Measurements from ENCODE around the gene PIK3CB.

The PIK3CB gene

DNA sequence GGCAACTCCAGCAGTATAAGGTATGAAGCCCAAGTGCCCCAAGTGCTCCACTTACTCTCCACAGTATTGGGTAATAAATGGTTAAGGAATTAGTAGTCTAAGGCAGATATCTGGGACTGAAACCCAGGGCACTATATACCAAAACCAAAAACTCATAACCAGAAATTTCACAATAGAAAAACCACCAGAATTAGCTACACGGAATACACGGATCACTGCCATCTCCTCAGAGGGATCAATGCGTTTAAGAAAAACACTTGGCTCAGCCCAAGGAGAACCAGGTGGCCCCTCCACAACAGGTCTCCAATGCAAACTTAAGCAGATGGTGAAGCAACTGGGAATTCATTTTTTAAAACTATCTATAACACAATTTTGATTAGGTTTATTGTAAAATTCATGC lies 142.6 kb downstream of the PIK3CB start:
- H3K4me2 ChIP-seq (ENCODE audit: insufficient read depth, low read length, poor library complexity, severe bottlenecking) = no peak overlapping the region
- H3K79me1 ChIP-seq (ENCODE audit: low read depth, low read length) = peaks cover 2% of the 10 kb centered on the region
- no peak overlapping the region for H2AFZ ChIP-seq (ENCODE audit: low read length)
- H2BK5ac ChIP-seq (ENCODE audit: low read length) = no peak overlapping the region
- H3K9ac ChIP-seq (ENCODE audit: low read depth, low read length, poor library complexity) = no peak overlapping the region
- no peak overlapping the region for H4K91ac ChIP-seq (ENCODE audit: low read depth, low read length, poor library complexity)
- H2BK120ac ChIP-seq (ENCODE audit: low read depth, low read length) = no peak overlapping the region
- no peaks in the 10 kb centered on the region for H3K9me3 ChIP-seq (replicated peaks in 1 of 2; ENCODE audit: control insufficient read depth in 2 of 2, insufficient read depth in 1 of 2, low read depth in 1 of 2, low read length in 2 of 2)
- WGBS, 2 donors (ENCODE audit: extremely low coverage in 2 of 2, insufficient read length in 2 of 2, insufficient replicate concordance in 1 of 2) = no CpG with 5 or more reads among the region's 3 CpGs
- H3K4me1 ChIP-seq (ENCODE audit: control insufficient read depth in 2 of 2, insufficient read depth in 1 of 2, low read depth in 1 of 2, low read length in 2 of 2) = no peaks in the 10 kb centered on the region
- H3K27me3 ChIP-seq (ENCODE audit: control insufficient read depth in 3 of 3, insufficient read depth in 3 of 3, low read depth in 1 of 3, low read length in 3 of 3) = no peaks in the 10 kb centered on the region
- H2BK15ac ChIP-seq (ENCODE audit: low read length) = no peak overlapping the region
- no peak overlapping the region for H3K4me3 ChIP-seq (ENCODE audit: low read length in 2 of 2)
- H3K36me3 ChIP-seq (replicated peaks in 1 of 2; ENCODE audit: control insufficient read depth in 2 of 2, insufficient read depth in 2 of 2, low read length in 2 of 2) = peaks cover 0 to 27% of the 10 kb centered on the region in 2 donors
- no peak overlapping the region for H3K23ac ChIP-seq (ENCODE audit: low read depth, low read length, poor library complexity)
- H3K4ac ChIP-seq (ENCODE audit: low read length) = no peak overlapping the region
- no peak overlapping the region for H2AK5ac ChIP-seq (ENCODE audit: low read depth, low read length)
- H2BK12ac ChIP-seq (ENCODE audit: low read length) = no peak overlapping the region
- no peak overlapping the region for H3K18ac ChIP-seq (ENCODE audit: low read length)
- no peak for DNase-seq (ENCODE audit: low spot score)
- no peak overlapping the region for H4K8ac ChIP-seq (ENCODE audit: low read depth, low read length)
- H3K27ac ChIP-seq (replicated peaks; ENCODE audit: low read length) = no peak overlapping the region
- no peak overlapping the region for H3K14ac ChIP-seq (ENCODE audit: low read length)

GRCh38 chr3:138691351-138691750 lies 143.4 kb downstream of the PIK3CB start:
- WGBS, 2 donors (ENCODE audit: extremely low coverage in 2 of 2, insufficient read length in 2 of 2, insufficient replicate concordance in 1 of 2) = no CpG with 5 or more reads among the region's 1 CpG

GRCh38 chr3:138690036-138690435 lies 144.7 kb downstream of the PIK3CB start:
- H3K36me3 ChIP-seq (replicated peaks in 1 of 2; ENCODE audit: control insufficient read depth in 2 of 2, insufficient read depth in 2 of 2, low read length in 2 of 2) = peaks cover 0 to 27% of the 10 kb centered on the region in 2 donors
- H4K91ac ChIP-seq (ENCODE audit: low read depth, low read length, poor library complexity) = no peak overlapping the region
- no peaks in the 10 kb centered on the region for H3K9me3 ChIP-seq (replicated peaks in 1 of 2; ENCODE audit: control insufficient read depth in 2 of 2, insufficient read depth in 1 of 2, low read depth in 1 of 2, low read length in 2 of 2)
- H3K4me3 ChIP-seq (ENCODE audit: low read length in 2 of 2) = no peak overlapping the region
- H2BK12ac ChIP-seq (ENCODE audit: low read length) = no peak overlapping the region
- H2BK5ac ChIP-seq (ENCODE audit: low read length) = no peak overlapping the region
- no peak overlapping the region for H2BK15ac ChIP-seq (ENCODE audit: low read length)
- no peak overlapping the region for H2BK120ac ChIP-seq (ENCODE audit: low read depth, low read length)
- no peak overlapping the region for H3K14ac ChIP-seq (ENCODE audit: low read length)
- no peak overlapping the region for H2AK5ac ChIP-seq (ENCODE audit: low read depth, low read length)
- H3K9ac ChIP-seq (ENCODE audit: low read depth, low read length, poor library complexity) = no peak overlapping the region
- H3K79me1 ChIP-seq (ENCODE audit: low read depth, low read length) = peaks cover 2% of the 10 kb centered on the region
- no peak overlapping the region for H3K4ac ChIP-seq (ENCODE audit: low read length)
- no peaks in the 10 kb centered on the region for H3K27me3 ChIP-seq (ENCODE audit: control insufficient read depth in 3 of 3, insufficient read depth in 3 of 3, low read depth in 1 of 3, low read length in 3 of 3)
- no peak overlapping the region for H3K4me2 ChIP-seq (ENCODE audit: insufficient read depth, low read length, poor library complexity, severe bottlenecking)
- H2AFZ ChIP-seq (ENCODE audit: low read length) = no peak overlapping the region
- H3K4me1 ChIP-seq (ENCODE audit: control insufficient read depth in 2 of 2, insufficient read depth in 1 of 2, low read depth in 1 of 2, low read length in 2 of 2) = no peaks in the 10 kb centered on the region
- H4K8ac ChIP-seq (ENCODE audit: low read depth, low read length) = no peak overlapping the region
- H3K27ac ChIP-seq (replicated peaks; ENCODE audit: low read length) = no peak overlapping the region
- DNase-seq (ENCODE audit: low spot score) = no peak
- no peak overlapping the region for H3K18ac ChIP-seq (ENCODE audit: low read length)
- H3K23ac ChIP-seq (ENCODE audit: low read depth, low read length, poor library complexity) = no peak overlapping the region

More at GRCh38 chr3:138691351-138691750, 143.4 kb downstream of the PIK3CB start:
- peaks cover 2% of the 10 kb centered on the region for H3K79me1 ChIP-seq (ENCODE audit: low read depth, low read length)
- no peak overlapping the region for H2BK12ac ChIP-seq (ENCODE audit: low read length)
- no peak overlapping the region for H3K14ac ChIP-seq (ENCODE audit: low read length)
- H2BK5ac ChIP-seq (ENCODE audit: low read length) = no peak overlapping the region
- H3K4me2 ChIP-seq (ENCODE audit: insufficient read depth, low read length, poor library complexity, severe bottlenecking) = no peak overlapping the region
- no peak overlapping the region for H3K9ac ChIP-seq (ENCODE audit: low read depth, low read length, poor library complexity)
- H3K4ac ChIP-seq (ENCODE audit: low read length) = no peak overlapping the region
- H4K8ac ChIP-seq (ENCODE audit: low read depth, low read length) = no peak overlapping the region
- no peak overlapping the region for H3K18ac ChIP-seq (ENCODE audit: low read length)
- no peak overlapping the region for H3K4me3 ChIP-seq (ENCODE audit: low read length in 2 of 2)
- H2AK5ac ChIP-seq (ENCODE audit: low read depth, low read length) = no peak overlapping the region
- H2BK15ac ChIP-seq (ENCODE audit: low read length) = no peak overlapping the region
- peaks cover 0 to 27% of the 10 kb centered on the region in 2 donors for H3K36me3 ChIP-seq (replicated peaks in 1 of 2; ENCODE audit: control insufficient read depth in 2 of 2, insufficient read depth in 2 of 2, low read length in 2 of 2)
- H3K9me3 ChIP-seq (replicated peaks in 1 of 2; ENCODE audit: control insufficient read depth in 2 of 2, insufficient read depth in 1 of 2, low read depth in 1 of 2, low read length in 2 of 2) = no peaks in the 10 kb centered on the region
- H2BK120ac ChIP-seq (ENCODE audit: low read depth, low read length) = no peak overlapping the region
- no peaks in the 10 kb centered on the region for H3K4me1 ChIP-seq (ENCODE audit: control insufficient read depth in 2 of 2, insufficient read depth in 1 of 2, low read depth in 1 of 2, low read length in 2 of 2)
- no peak overlapping the region for H3K23ac ChIP-seq (ENCODE audit: low read depth, low read length, poor library complexity)
- no peak for DNase-seq (ENCODE audit: low spot score)
- H4K91ac ChIP-seq (ENCODE audit: low read depth, low read length, poor library complexity) = no peak overlapping the region
- no peaks in the 10 kb centered on the region for H3K27me3 ChIP-seq (ENCODE audit: control insufficient read depth in 3 of 3, insufficient read depth in 3 of 3, low read depth in 1 of 3, low read length in 3 of 3)
- no peak overlapping the region for H3K27ac ChIP-seq (replicated peaks; ENCODE audit: low read length)
- no peak overlapping the region for H2AFZ ChIP-seq (ENCODE audit: low read length)

- no peak for DNase-seq (ENCODE audit: low spot score)
Measured at GRCh38 chr3:138688871-138689299, 145.8 kb downstream of the PIK3CB start.

More at GRCh38 chr3:138688871-138689299, 145.8 kb downstream of the PIK3CB start:
- Histone ChIP-seq H2BK12ac (ENCODE audit: low read length) (no peak overlapping the region), H3K14ac (ENCODE audit: low read length) (no peak overlapping the region), H3K23ac (ENCODE audit: low read depth, low read length, poor library complexity) (no peak overlapping the region), H3K9me3 (replicated peaks in 1 of 2; ENCODE audit: control insufficient read depth in 2 of 2, insufficient read depth in 1 of 2, low read depth in 1 of 2, low read length in 2 of 2) (no peaks in the 10 kb centered on the region), H2BK5ac (ENCODE audit: low read length) (no peak overlapping the region), H2BK120ac (ENCODE audit: low read depth, low read length) (no peak overlapping the region), H3K4ac (ENCODE audit: low read length) (no peak overlapping the region), H3K4me3 (ENCODE audit: low read length in 2 of 2) (no peak overlapping the region), H4K8ac (ENCODE audit: low read depth, low read length) (no peak overlapping the region), H3K18ac (ENCODE audit: low read length) (no peak overlapping the region), H3K4me1 (ENCODE audit: control insufficient read depth in 2 of 2, insufficient read depth in 1 of 2, low read depth in 1 of 2, low read length in 2 of 2) (no peaks in the 10 kb centered on the region), H4K91ac (ENCODE audit: low read depth, low read length, poor library complexity) (no peak overlapping the region), H3K4me2 (ENCODE audit: insufficient read depth, low read length, poor library complexity, severe bottlenecking) (no peak overlapping the region), H3K36me3 (replicated peaks in 1 of 2; ENCODE audit: control insufficient read depth in 2 of 2, insufficient read depth in 2 of 2, low read length in 2 of 2) (peaks cover 0 to 20% of the 10 kb centered on the region in 2 donors), H3K27ac (replicated peaks; ENCODE audit: low read length) (no peak overlapping the region), H3K27me3 (ENCODE audit: control insufficient read depth in 3 of 3, insufficient read depth in 3 of 3, low read depth in 1 of 3, low read length in 3 of 3) (no peaks in the 10 kb centered on the region), H3K9ac (ENCODE audit: low read depth, low read length, poor library complexity) (no peak overlapping the region), H2BK15ac (ENCODE audit: low read length) (no peak overlapping the region), H2AFZ (ENCODE audit: low read length) (no peak overlapping the region), H2AK5ac (ENCODE audit: low read depth, low read length) (no peak overlapping the region), H3K79me1 (ENCODE audit: low read depth, low read length) (peaks cover 2% of the 10 kb centered on the region)
- WGBS, 2 donors (ENCODE audit: extremely low coverage in 2 of 2, insufficient read length in 2 of 2, insufficient replicate concordance in 1 of 2) = no CpG with 5 or more reads among the region's 5 CpGs

All from neuronal stem cell (in vitro differentiated cells).